SJSA1 (cell line): Measurements from ENCODE around the gene SYNGR4. TPM values are rescaled to one million over a fixed set of nuclear protein-coding genes. Genes with fewer than 3 reads are reported as not detected.

Experiments
- total RNA-seq: library from RNA; depleted of rRNA; stranded (reverse); fragments of >200 nt; shearing (Covaris generic); gene quantifications from 2 replicates; pipeline ENCODE4 v1.2.3, GENCODE V29; 2014; rRNA removed

SYNGR4 gene
- total RNA-seq, 1 experiment from 2014 or later: not detected

Other genes starting within 250 kb of the SYNGR4 start
- gene LIG1, start 194.0 kb upstream of the SYNGR4 start, total RNA-seq: 60.6 and 72.9 TPM in 2 replicates
- 2.9 and 4.7 TPM in 2 replicates for gene ZSWIM9, start 193.7 kb upstream of the SYNGR4 start, total RNA-seq
- gene CARD8, start 108.5 kb upstream of the SYNGR4 start, total RNA-seq: 24.6 and 25.5 TPM in 2 replicates
- 0.16 TPM in 1 of 2 replicates, not detected in the other for gene ZNF114, start 94.3 kb upstream of the SYNGR4 start, total RNA-seq
- 43.8 and 62.2 TPM in 2 replicates for gene EMP3, start 38.8 kb upstream of the SYNGR4 start, total RNA-seq
- 0.38 and 3.2 TPM in 2 replicates for gene TMEM143, start 427 bp upstream of the SYNGR4 start, total RNA-seq
- gene KDELR1, start 27.2 kb downstream of the SYNGR4 start, total RNA-seq: 58.0 and 99.3 TPM in 2 replicates
- 0.05 TPM in 1 of 2 replicates, not detected in the other for gene GRIN2D, start 29.3 kb downstream of the SYNGR4 start, total RNA-seq
- gene GRWD1, start 81.6 kb downstream of the SYNGR4 start, total RNA-seq: 50.5 and 73.1 TPM in 2 replicates
- gene KCNJ14, start 91.2 kb downstream of the SYNGR4 start, total RNA-seq: 0.53 and 0.55 TPM in 2 replicates
- gene CYTH2, start 105.0 kb downstream of the SYNGR4 start, total RNA-seq: 49.0 and 54.6 TPM in 2 replicates
- not detected in 2 replicates for gene LMTK3, start 147.5 kb downstream of the SYNGR4 start, total RNA-seq
- 0.37 and 1.1 TPM in 2 replicates for gene SULT2B1, start 187.8 kb downstream of the SYNGR4 start, total RNA-seq
- gene SPACA4, start 242.4 kb downstream of the SYNGR4 start, total RNA-seq: not detected in 2 replicates